HepG2 (cell line): ENCODE data around the gene SYNM. TPM values are rescaled to one million over a fixed set of nuclear protein-coding genes. Genes with fewer than 3 reads are reported as not detected.
A peak's percentile ranks its signal among the peaks of the same experiment; 100 is the strongest.

Source experiments
- ATAC-seq: fragments of 200-7000 bp; cut with Tn5 transposase; 3 replicates; pipeline ENCODE4 v1.9.1; 2020; ENCODE audit warnings: mild to moderate bottlenecking, moderate library complexity
- BruUV-seq: library from RNA; stranded (reverse); fragments of 400-500 nt; replicated peaks from 2 replicates; lab custom pipeline; 2021; lab: Mats Ljungman, UMichigan
- CTCF ChIA-PET: fragments of 300-600 bp; formaldehyde crosslinking; extraction: SDS; loops from one replicate; lab custom pipeline; 2021; ENCODE audit warnings: low total read pairs, inconsistent platforms, low intra/inter-chr PET ratio; lab: Yijun Ruan, JAX
- POLR2A ChIA-PET: fragments of 350-600 bp; sonication (Branson Sonifier 250); formaldehyde crosslinking; loops from one replicate; lab custom pipeline; 2020; ENCODE audit warnings: antibody characterized with exemption, inconsistent platforms; lab: Yijun Ruan, JAX
- DNase-seq: peaks from one replicate; pipeline ENCODE4 v3.0.0-alpha.2; 2015; ENCODE audit warnings: low spot score
- FAIRE-seq: peaks from 3 replicates; lab custom pipeline; 2011; peaks lifted over from hg19 to GRCh38; lab: Jason Lieb, UNC
- H2AFZ ChIP-seq: one replicate; pipeline ENCODE4 v1.6.1; 2011; ENCODE audit warnings: low read length, inconsistent platforms
- H3K27ac ChIP-seq: fragments of 300-600 bp; 3 replicates; pipeline ENCODE4 v1.8.0; 2011; ENCODE audit warnings: mixed run types, mild to moderate bottlenecking, mixed read lengths, low read length, inconsistent platforms; ENCODE audit not compliant: insufficient read depth; ENCODE audit errors: extremely low read length
- H3K27me3 ChIP-seq, 2 experiments: fragments of 200-600 bp in 1 of 2; 2 replicates in 1 of 2; 3 replicates in 1 of 2; pipeline versions ENCODE4 v1.6.0 to v1.8.0; 2011; ENCODE audit warnings: low read length in 2 of 2, mild to moderate bottlenecking in 2 of 2, moderate library complexity in 2 of 2, inconsistent platforms in 1 of 2; ENCODE audit not compliant: insufficient read depth in 2 of 2, control insufficient read depth in 1 of 2
- H3K36me3 ChIP-seq, 2 experiments: fragments of 200-600 bp in 1 of 2; replicated peaks in 1 of 2; 2 replicates in 1 of 2; 3 replicates in 1 of 2; pipeline versions ENCODE4 v1.5.1 to v1.8.0; 2011; ENCODE audit warnings: low read length in 2 of 2, inconsistent platforms in 1 of 2; ENCODE audit not compliant: insufficient read depth in 2 of 2, control insufficient read depth in 1 of 2
- H3K4me1 ChIP-seq: 2 replicates; pipeline ENCODE4 v1.5.1; 2012; ENCODE audit warnings: low read length, inconsistent platforms; ENCODE audit not compliant: insufficient read depth
- H3K4me2 ChIP-seq: 2 replicates; pipeline ENCODE4 v1.6.0; 2011; ENCODE audit warnings: low read depth, low read length, inconsistent platforms
- H3K4me3 ChIP-seq, 3 experiments: fragments of 200-600 bp in 1 of 3; sonication (generic), shearing (Covaris generic) in 1 of 3; replicated peaks in 1 of 3; 2 replicates each; pipeline ENCODE4 v1.5.1; 2011 to 2016; ENCODE audit warnings: low read length in 3 of 3, inconsistent platforms in 2 of 3, low read depth in 2 of 3, mild to moderate bottlenecking in 2 of 3, control low read depth in 1 of 3, mixed read lengths in 1 of 3; ENCODE audit not compliant: insufficient read depth in 1 of 3
- H3K79me2 ChIP-seq: one replicate; pipeline ENCODE4 v1.6.1; 2011; ENCODE audit warnings: low read length, inconsistent platforms; ENCODE audit not compliant: insufficient read depth
- H3K9ac ChIP-seq: 2 replicates; pipeline ENCODE4 v1.6.0; 2011; ENCODE audit warnings: mild to moderate bottlenecking, low read depth, low read length, inconsistent platforms; ENCODE audit not compliant: insufficient read depth
- H3K9me3 ChIP-seq: 2 replicates; pipeline ENCODE4 v1.5.1; 2012; ENCODE audit warnings: mild to moderate bottlenecking, low read length
- H4K20me1 ChIP-seq: 2 replicates; pipeline ENCODE4 v1.6.0; 2011; ENCODE audit warnings: inconsistent platforms, mild to moderate bottlenecking, low read length, moderate library complexity; ENCODE audit not compliant: insufficient read depth
- ATF7 ChIP-seq, 2 experiments: fragments of 450-650 bp in 1 of 2; sonication (generic) in 1 of 2; formaldehyde crosslinking in 1 of 2; IDR thresholded peaks; 2 replicates each; pipeline versions ENCODE4 v1.4.0 to v1.6.1; 2016 to 2020; ENCODE audit warnings: antibody characterized with exemption in 1 of 2, mild to moderate bottlenecking in 1 of 2, missing genetic modification reagents in 1 of 2
- CREM ChIP-seq, 2 experiments: sonication (generic) in 1 of 2; formaldehyde crosslinking in 1 of 2; IDR thresholded peaks; 2 replicates each; pipeline versions ENCODE4 v1.4.0 to v1.6.1; 2016 to 2020; ENCODE audit warnings: antibody characterized with exemption in 1 of 2, mild to moderate bottlenecking in 1 of 2, missing genetic modification reagents in 1 of 2
- FOXA3 ChIP-seq: IDR thresholded peaks from 2 replicates; pipeline ENCODE4 v1.6.1; 2016; ENCODE audit warnings: missing genetic modification reagents, missing compliant biosample characterization
- RAD21 ChIP-seq: fragments of 450-650 bp; formaldehyde crosslinking; IDR thresholded peaks from 2 replicates; pipeline ENCODE4 v1.5.0; 2020; ENCODE audit warnings: mild to moderate bottlenecking
- XBP1 ChIP-seq: sonication (generic); formaldehyde crosslinking; IDR thresholded peaks from 2 replicates; pipeline ENCODE4 v1.5.0; 2020; ENCODE audit warnings: missing genetic modification reagents
- ZFP82 ChIP-seq: sonication (generic); formaldehyde crosslinking; IDR thresholded peaks from 2 replicates; pipeline ENCODE4 v1.5.1; 2020; ENCODE audit warnings: mild to moderate bottlenecking, missing genetic modification reagents, borderline replicate concordance
- ZNF20 ChIP-seq: sonication (generic); formaldehyde crosslinking; IDR thresholded peaks from 2 replicates; pipeline ENCODE4 v1.4.0; 2020; ENCODE audit warnings: mild to moderate bottlenecking, moderate library complexity, missing genetic modification reagents
- ZNF501 ChIP-seq: sonication (generic); formaldehyde crosslinking; IDR thresholded peaks from 2 replicates; pipeline ENCODE4 v1.5.1; 2020; ENCODE audit warnings: mild to moderate bottlenecking, moderate library complexity, missing genetic modification reagents
- ZNF639 ChIP-seq: conservative IDR thresholded peaks from 2 replicates; pipeline ENCODE4 v1.6.1; 2018; ENCODE audit warnings: missing genetic modification reagents
- ZNF891 ChIP-seq: sonication (generic); formaldehyde crosslinking; IDR thresholded peaks from 2 replicates; pipeline ENCODE4 v1.5.0; 2020; ENCODE audit warnings: mild to moderate bottlenecking, missing genetic modification reagents
- WGBS: methylation state at CpG from one replicate; pipeline ENCODE4 v1.1.6; 2017; ENCODE audit warnings: low lambda C conversion rate; 5-methylcytosine and 5-hydroxymethylcytosine counted together
- in situ Hi-C: cut with HindIII; loops from 2 replicates; pipeline ENCODE4 v1.10.0; 2017; ENCODE audit warnings: low pct_unique_long_range_greater_than_20kb; ENCODE audit not compliant: extremely low pct_ligation_motif_present
- intact Hi-C: fragments of 100-400 bp; cut with micrococcal nuclease; formaldehyde crosslinking; loops from one replicate; pipeline ENCODE4 v1.10.0; 2022; ENCODE audit not compliant: unreplicated experiment
- polyA plus RNA-seq, 8 experiments: library from polyadenylated mRNA; depleted of rRNA in 3 of 8; stranded (reverse) in 7 of 8; unstranded in 1 of 8; fragments of >200 nt; fragmentation: Illumina TruSeq in 4 of 8; extraction: Trizol in 4 of 8; gene quantifications; 2 replicates each; pipeline versions ENCODE4 v1.2.1 to v1.2.3, GENCODE V29; 2011 to 2016; ENCODE audit warnings: low read depth in 4 of 8, missing spikeins in 1 of 8, mixed read lengths in 1 of 8; ENCODE audit not compliant: insufficient read depth in 1 of 8
- total RNA-seq, 5 experiments: library from RNA; depleted of rRNA; stranded (reverse); fragments of >200 nt; fragmentation: Illumina TruSeq; extraction: Trizol; gene quantifications; 2 replicates each; pipeline ENCODE4 v1.2.3, GENCODE V29; 2016; ENCODE audit warnings: low read depth in 1 of 5
- TF ChIP-seq, protein P1 (sequence below): sonication (generic); formaldehyde crosslinking; conservative IDR thresholded peaks from 2 replicates; pipeline ENCODE4 v1.8.0; 2022; ENCODE audit warnings: missing genetic modification reagents
- TF ChIP-seq, protein P2 (sequence below): sonication (generic); formaldehyde crosslinking; conservative IDR thresholded peaks from 2 replicates; pipeline ENCODE4 v1.4.0; 2020; ENCODE audit warnings: mild to moderate bottlenecking, missing genetic modification reagents, moderate library complexity
- TF ChIP-seq, protein P3 (sequence below): sonication (generic); formaldehyde crosslinking; IDR thresholded peaks from 2 replicates; pipeline ENCODE4 v1.8.0; 2022; ENCODE audit warnings: mild to moderate bottlenecking, missing genetic modification reagents; ENCODE audit not compliant: insufficient replicate concordance

The SYNM gene
- total and polyA plus RNA-seq, 2 of the 13 experiments (the other 11 are each of a cell fraction or from before 2014, with no cell fraction given): 1.1 to 3.7 TPM

GRCh38 chr15:99113547-99114271 is 8.8 kb downstream of the SYNM start:
- ChIA-PET POLR2A (interaction anchor here (1.8 kb wide), 1 partner anchor 8 kb away, joined by 5 read pairs; the partner anchor contains the start of gene SYNM), CTCF (no interaction called here)
- H3K27me3 ChIP-seq: no peaks in the 10 kb centered on the region
- H3K9me3 ChIP-seq: no peaks in the 10 kb centered on the region
- H4K20me1 ChIP-seq: no peaks in the 10 kb centered on the region
- H3K9ac ChIP-seq: no peak overlapping the region
- H3K4me3 ChIP-seq: no peak overlapping the region
- ATAC-seq (peak; percentile 87), FAIRE-seq (peak; percentile 15), DNase-seq (peak; percentile 23)
- peak overlapping the region; percentile 49 for H3K27ac ChIP-seq
- in situ Hi-C loops (no loop called here), intact Hi-C loops (no loop called here)
- no peak overlapping the region for H2AFZ ChIP-seq
- WGBS: 59% methylated on average over 11 of the region's 13 CpGs
- peaks cover 22% of the 10 kb centered on the region for H3K4me1 ChIP-seq
- no TSS peak for BruUV-seq
- no peaks in the 10 kb centered on the region for H3K79me2 ChIP-seq
- H3K4me2 ChIP-seq: no peak overlapping the region
- H3K36me3 ChIP-seq: no peaks in the 10 kb centered on the region; a peak in 1 of 5 replicates
- TF ChIP-seq CREM (IDR thresholded peaks at IDR 0.05) (no peak), CREM (CRISPR knock-in tag; IDR thresholded peaks at IDR 0.05) (no peak), ATF7 (IDR thresholded peaks at IDR 0.05) (no peak), ATF7 (CRISPR knock-in tag; IDR thresholded peaks at IDR 0.05) (no peak), ZNF891 (no peak), ZFP82 (CRISPR knock-in tag) (no peak), FOXA3 (0 out of 2 replicates have a peak, but pooled peaks have one; percentile 14), ZNF20 (CRISPR knock-in tag) (no peak), ZNF501 (CRISPR knock-in tag) (no peak), RAD21 (CRISPR knock-in tag) (no peak), XBP1 (CRISPR knock-in tag) (no peak), ZNF639 (CRISPR knock-in tag) (no peak)
- TF ChIP-seq, protein P1, sequence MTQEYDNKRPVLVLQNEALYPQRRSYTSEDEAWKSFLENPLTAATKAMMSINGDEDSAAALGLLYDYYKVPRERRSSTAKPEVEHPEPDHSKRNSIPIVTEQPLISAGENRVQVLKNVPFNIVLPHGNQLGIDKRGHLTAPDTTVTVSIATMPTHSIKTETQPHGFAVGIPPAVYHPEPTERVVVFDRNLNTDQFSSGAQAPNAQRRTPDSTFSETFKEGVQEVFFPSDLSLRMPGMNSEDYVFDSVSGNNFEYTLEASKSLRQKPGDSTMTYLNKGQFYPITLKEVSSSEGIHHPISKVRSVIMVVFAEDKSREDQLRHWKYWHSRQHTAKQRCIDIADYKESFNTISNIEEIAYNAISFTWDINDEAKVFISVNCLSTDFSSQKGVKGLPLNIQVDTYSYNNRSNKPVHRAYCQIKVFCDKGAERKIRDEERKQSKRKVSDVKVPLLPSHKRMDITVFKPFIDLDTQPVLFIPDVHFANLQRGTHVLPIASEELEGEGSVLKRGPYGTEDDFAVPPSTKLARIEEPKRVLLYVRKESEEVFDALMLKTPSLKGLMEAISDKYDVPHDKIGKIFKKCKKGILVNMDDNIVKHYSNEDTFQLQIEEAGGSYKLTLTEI (CRISPR knock-in tag): no peak
- TF ChIP-seq, protein P2, sequence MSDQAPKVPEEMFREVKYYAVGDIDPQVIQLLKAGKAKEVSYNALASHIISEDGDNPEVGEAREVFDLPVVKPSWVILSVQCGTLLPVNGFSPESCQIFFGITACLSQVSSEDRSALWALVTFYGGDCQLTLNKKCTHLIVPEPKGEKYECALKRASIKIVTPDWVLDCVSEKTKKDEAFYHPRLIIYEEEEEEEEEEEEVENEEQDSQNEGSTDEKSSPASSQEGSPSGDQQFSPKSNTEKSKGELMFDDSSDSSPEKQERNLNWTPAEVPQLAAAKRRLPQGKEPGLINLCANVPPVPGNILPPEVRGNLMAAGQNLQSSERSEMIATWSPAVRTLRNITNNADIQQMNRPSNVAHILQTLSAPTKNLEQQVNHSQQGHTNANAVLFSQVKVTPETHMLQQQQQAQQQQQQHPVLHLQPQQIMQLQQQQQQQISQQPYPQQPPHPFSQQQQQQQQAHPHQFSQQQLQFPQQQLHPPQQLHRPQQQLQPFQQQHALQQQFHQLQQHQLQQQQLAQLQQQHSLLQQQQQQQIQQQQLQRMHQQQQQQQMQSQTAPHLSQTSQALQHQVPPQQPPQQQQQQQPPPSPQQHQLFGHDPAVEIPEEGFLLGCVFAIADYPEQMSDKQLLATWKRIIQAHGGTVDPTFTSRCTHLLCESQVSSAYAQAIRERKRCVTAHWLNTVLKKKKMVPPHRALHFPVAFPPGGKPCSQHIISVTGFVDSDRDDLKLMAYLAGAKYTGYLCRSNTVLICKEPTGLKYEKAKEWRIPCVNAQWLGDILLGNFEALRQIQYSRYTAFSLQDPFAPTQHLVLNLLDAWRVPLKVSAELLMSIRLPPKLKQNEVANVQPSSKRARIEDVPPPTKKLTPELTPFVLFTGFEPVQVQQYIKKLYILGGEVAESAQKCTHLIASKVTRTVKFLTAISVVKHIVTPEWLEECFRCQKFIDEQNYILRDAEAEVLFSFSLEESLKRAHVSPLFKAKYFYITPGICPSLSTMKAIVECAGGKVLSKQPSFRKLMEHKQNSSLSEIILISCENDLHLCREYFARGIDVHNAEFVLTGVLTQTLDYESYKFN (CRISPR knock-in tag): peak; percentile 41; the same call in 1 of the 2 replicates
- TF ChIP-seq, protein P3, sequence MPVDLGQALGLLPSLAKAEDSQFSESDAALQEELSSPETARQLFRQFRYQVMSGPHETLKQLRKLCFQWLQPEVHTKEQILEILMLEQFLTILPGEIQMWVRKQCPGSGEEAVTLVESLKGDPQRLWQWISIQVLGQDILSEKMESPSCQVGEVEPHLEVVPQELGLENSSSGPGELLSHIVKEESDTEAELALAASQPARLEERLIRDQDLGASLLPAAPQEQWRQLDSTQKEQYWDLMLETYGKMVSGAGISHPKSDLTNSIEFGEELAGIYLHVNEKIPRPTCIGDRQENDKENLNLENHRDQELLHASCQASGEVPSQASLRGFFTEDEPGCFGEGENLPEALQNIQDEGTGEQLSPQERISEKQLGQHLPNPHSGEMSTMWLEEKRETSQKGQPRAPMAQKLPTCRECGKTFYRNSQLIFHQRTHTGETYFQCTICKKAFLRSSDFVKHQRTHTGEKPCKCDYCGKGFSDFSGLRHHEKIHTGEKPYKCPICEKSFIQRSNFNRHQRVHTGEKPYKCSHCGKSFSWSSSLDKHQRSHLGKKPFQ: peak; percentile 94
